Measurements from ENCODE around the gene ACAA2. TPM values are rescaled to one million over a fixed set of nuclear protein-coding genes. Genes with fewer than 3 reads are reported as not detected.

The ACAA2 gene
- total and polyA plus RNA-seq, 2 of the 8 experiments (the other 6 are each of a cell fraction or from before 2014, with no cell fraction given) = 63.4 to 151 TPM

DNA sequence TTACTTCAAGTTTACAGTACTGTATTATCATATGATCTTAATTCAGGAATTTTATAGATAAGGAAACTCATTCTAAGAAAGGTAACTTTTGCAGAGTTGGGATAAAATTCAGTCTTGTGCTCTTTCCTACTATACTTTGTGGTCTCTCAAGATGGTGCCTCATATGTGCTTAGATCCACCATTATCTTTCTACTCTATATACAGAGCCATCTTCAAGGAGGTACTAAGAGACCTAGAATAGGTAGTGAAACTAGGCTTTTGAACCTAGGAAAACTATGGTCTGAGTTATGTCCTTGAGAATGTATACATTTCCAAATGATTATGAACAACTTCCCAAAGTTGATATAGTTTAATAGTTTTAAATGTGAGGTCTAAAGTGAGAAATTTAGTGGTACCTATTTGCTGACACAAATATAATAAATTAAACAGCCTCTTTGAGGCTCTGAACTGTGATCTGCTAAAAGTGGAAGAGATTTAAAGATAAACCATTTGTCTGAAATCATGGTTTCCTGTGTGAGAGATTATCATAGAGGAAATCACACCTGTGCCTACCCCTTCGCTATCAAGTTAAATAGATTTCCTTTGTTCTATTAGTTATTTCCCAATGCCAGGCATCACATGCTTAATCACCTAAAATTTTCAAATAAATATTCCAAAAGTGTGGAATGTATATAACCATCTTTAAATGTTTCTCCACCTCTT, 27.2 kb downstream of the ACAA2 start (continued):
- TF ChIP-seq, protein P1, sequence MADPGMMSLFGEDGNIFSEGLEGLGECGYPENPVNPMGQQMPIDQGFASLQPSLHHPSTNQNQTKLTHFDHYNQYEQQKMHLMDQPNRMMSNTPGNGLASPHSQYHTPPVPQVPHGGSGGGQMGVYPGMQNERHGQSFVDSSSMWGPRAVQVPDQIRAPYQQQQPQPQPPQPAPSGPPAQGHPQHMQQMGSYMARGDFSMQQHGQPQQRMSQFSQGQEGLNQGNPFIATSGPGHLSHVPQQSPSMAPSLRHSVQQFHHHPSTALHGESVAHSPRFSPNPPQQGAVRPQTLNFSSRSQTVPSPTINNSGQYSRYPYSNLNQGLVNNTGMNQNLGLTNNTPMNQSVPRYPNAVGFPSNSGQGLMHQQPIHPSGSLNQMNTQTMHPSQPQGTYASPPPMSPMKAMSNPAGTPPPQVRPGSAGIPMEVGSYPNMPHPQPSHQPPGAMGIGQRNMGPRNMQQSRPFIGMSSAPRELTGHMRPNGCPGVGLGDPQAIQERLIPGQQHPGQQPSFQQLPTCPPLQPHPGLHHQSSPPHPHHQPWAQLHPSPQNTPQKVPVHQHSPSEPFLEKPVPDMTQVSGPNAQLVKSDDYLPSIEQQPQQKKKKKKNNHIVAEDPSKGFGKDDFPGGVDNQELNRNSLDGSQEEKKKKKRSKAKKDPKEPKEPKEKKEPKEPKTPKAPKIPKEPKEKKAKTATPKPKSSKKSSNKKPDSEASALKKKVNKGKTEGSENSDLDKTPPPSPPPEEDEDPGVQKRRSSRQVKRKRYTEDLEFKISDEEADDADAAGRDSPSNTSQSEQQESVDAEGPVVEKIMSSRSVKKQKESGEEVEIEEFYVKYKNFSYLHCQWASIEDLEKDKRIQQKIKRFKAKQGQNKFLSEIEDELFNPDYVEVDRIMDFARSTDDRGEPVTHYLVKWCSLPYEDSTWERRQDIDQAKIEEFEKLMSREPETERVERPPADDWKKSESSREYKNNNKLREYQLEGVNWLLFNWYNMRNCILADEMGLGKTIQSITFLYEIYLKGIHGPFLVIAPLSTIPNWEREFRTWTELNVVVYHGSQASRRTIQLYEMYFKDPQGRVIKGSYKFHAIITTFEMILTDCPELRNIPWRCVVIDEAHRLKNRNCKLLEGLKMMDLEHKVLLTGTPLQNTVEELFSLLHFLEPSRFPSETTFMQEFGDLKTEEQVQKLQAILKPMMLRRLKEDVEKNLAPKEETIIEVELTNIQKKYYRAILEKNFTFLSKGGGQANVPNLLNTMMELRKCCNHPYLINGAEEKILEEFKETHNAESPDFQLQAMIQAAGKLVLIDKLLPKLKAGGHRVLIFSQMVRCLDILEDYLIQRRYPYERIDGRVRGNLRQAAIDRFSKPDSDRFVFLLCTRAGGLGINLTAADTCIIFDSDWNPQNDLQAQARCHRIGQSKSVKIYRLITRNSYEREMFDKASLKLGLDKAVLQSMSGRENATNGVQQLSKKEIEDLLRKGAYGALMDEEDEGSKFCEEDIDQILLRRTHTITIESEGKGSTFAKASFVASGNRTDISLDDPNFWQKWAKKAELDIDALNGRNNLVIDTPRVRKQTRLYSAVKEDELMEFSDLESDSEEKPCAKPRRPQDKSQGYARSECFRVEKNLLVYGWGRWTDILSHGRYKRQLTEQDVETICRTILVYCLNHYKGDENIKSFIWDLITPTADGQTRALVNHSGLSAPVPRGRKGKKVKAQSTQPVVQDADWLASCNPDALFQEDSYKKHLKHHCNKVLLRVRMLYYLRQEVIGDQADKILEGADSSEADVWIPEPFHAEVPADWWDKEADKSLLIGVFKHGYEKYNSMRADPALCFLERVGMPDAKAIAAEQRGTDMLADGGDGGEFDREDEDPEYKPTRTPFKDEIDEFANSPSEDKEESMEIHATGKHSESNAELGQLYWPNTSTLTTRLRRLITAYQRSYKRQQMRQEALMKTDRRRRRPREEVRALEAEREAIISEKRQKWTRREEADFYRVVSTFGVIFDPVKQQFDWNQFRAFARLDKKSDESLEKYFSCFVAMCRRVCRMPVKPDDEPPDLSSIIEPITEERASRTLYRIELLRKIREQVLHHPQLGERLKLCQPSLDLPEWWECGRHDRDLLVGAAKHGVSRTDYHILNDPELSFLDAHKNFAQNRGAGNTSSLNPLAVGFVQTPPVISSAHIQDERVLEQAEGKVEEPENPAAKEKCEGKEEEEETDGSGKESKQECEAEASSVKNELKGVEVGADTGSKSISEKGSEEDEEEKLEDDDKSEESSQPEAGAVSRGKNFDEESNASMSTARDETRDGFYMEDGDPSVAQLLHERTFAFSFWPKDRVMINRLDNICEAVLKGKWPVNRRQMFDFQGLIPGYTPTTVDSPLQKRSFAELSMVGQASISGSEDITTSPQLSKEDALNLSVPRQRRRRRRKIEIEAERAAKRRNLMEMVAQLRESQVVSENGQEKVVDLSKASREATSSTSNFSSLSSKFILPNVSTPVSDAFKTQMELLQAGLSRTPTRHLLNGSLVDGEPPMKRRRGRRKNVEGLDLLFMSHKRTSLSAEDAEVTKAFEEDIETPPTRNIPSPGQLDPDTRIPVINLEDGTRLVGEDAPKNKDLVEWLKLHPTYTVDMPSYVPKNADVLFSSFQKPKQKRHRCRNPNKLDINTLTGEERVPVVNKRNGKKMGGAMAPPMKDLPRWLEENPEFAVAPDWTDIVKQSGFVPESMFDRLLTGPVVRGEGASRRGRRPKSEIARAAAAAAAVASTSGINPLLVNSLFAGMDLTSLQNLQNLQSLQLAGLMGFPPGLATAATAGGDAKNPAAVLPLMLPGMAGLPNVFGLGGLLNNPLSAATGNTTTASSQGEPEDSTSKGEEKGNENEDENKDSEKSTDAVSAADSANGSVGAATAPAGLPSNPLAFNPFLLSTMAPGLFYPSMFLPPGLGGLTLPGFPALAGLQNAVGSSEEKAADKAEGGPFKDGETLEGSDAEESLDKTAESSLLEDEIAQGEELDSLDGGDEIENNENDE (IDR thresholded peaks at IDR 0.05; ENCODE audit: insufficient replicate concordance, low read length) = no peak
- no peak for TF ChIP-seq SP1 (IDR thresholded peaks at IDR 0.05; ENCODE audit: low read depth, low read length)
- TF ChIP-seq SIX5 (IDR thresholded peaks at IDR 0.05; ENCODE audit: low read depth, low read length) = no peak
- TF ChIP-seq CTCF (IDR thresholded peaks at IDR 0.05; ENCODE audit: control extremely low read depth in 1 of 3, insufficient read depth in 1 of 3, low read depth in 1 of 3, low read length in 3 of 3) = no peak
- TF ChIP-seq FOSL1 (IDR thresholded peaks at IDR 0.05; ENCODE audit: insufficient read depth, low read depth, low read length) = no peak
- TF ChIP-seq SIRT6 (IDR thresholded peaks at IDR 0.05; ENCODE audit: low read length) = no peak
- TF ChIP-seq POU5F1 (IDR thresholded peaks at IDR 0.05; ENCODE audit: low read depth, low read length) = no peak
- no peak for TF ChIP-seq CHD2 (IDR thresholded peaks at IDR 0.05; ENCODE audit: low read length)
